OCI-LY3 (cell line): Measurements from ENCODE around the gene PAM16.

Experiments used
- H2AFZ ChIP-seq: fragments of 200-600, 300-600 bp; shearing (Covaris generic); 2 replicates; pipeline ENCODE4 v1.6.0; 2014; ENCODE audit warnings: antibody characterized with exemption, low read depth, low read length
- H3K27ac ChIP-seq: fragments of 200-600, 300-600 bp; sonication (generic); 2 replicates; pipeline ENCODE4 v1.5.1; 2014; ENCODE audit warnings: mild to moderate bottlenecking, low read length, moderate library complexity, mixed read lengths
- H3K27me3 ChIP-seq: fragments of 200-600, 300-600 bp; sonication (generic); 2 replicates; pipeline ENCODE4 v1.6.1; 2014; ENCODE audit warnings: low read depth, low read length, mixed read lengths
- H3K36me3 ChIP-seq: fragments of 200-600, 300-600 bp; sonication (generic); replicated peaks from 2 replicates; pipeline ENCODE3; 2014; ENCODE audit warnings: low read depth, low read length, mixed read lengths
- H3K4me1 ChIP-seq: fragments of 300-600, 200-600 bp; sonication (generic); 2 replicates; pipeline ENCODE4 v1.6.1; 2014; ENCODE audit warnings: low read length, mixed read lengths
- H3K4me2 ChIP-seq: fragments of 200-600, 300-600 bp; sonication (generic); 2 replicates; pipeline ENCODE4 v1.6.1; 2014; ENCODE audit warnings: low read length, mixed read lengths
- H3K4me3 ChIP-seq: fragments of 300-600, 200-600 bp; sonication (generic); 2 replicates; pipeline ENCODE4 v1.5.1; 2014; ENCODE audit warnings: antibody characterized with exemption, mild to moderate bottlenecking, low read length, moderate library complexity
- H3K79me2 ChIP-seq: fragments of 300-600, 200-600 bp; shearing (Covaris generic); 2 replicates; pipeline ENCODE4 v1.6.1; 2014; ENCODE audit warnings: mild to moderate bottlenecking, low read length, mixed read lengths
- H3K9ac ChIP-seq: fragments of 300-600, 200-600 bp; shearing (Covaris generic); 2 replicates; pipeline ENCODE4 v1.6.0; 2014; ENCODE audit warnings: mild to moderate bottlenecking, low read length, moderate library complexity
- H3K9me3 ChIP-seq: fragments of 200-600, 300-600 bp; shearing (Covaris generic); 2 replicates; pipeline ENCODE4 v1.6.1; 2014; ENCODE audit warnings: low read length, mixed read lengths; ENCODE audit not compliant: insufficient read depth
- H4K20me1 ChIP-seq: fragments of 200-600, 300-600 bp; sonication (generic); 2 replicates; pipeline ENCODE4 v1.6.1; 2016; ENCODE audit warnings: low read length, mixed read lengths; ENCODE audit not compliant: insufficient read depth
- EZH2phosphoT487 ChIP-seq: fragments of 200-600 bp; shearing (Covaris generic); IDR thresholded peaks from 2 replicates; pipeline ENCODE4 v1.6.1; 2018; ENCODE audit warnings: antibody characterized with exemption, mixed run types, low read depth
- TF ChIP-seq, protein P1 (sequence below): fragments of 200-600, 300-600 bp; sonication (generic); IDR thresholded peaks from 2 replicates; pipeline ENCODE4 v1.5.1; 2014; ENCODE audit warnings: antibody characterized with exemption, low read length, low read depth

The PAM16 gene

DNA sequence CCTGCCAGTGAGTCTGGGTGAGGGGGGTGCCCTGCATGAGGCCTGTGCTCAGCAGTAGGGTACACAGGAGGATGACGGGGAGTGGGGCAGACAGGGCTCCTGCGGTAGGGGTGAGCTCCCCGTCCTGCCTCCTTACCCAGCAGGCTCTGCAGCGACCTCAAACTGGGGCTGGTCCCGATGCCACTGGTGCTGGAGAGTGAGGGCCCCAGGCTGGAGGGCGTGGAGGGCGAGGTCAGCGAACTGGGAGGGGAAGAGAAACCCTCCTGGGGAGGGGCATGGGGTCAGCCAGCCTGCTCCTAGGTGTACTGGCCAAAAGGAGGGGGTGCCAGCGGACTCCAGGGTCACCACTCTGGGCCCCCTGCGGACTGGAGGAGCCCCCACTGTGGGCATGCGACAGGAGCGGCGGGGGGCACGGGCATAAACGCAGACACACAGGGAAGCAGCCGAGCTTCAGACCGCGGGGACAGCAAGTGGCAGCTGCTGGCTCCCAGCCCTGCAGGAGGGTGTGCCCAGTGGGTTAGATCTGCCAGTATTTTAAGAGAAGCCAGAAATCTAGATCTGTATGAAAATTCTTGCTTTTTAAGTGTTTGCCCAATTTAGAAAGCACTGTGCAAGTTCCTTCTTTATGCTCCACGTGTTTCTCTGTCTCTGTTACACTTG, 11.5 kb upstream of the PAM16 start:
- H3K4me3 ChIP-seq = no peak overlapping the region
- H3K36me3 ChIP-seq = peaks cover 4% of the 10 kb centered on the region
- no peaks in the 10 kb centered on the region for H3K4me1 ChIP-seq
- no peaks in the 10 kb centered on the region for H3K79me2 ChIP-seq
- no peak overlapping the region for H3K9ac ChIP-seq
- no peak for TF ChIP-seq EZH2phosphoT487
- TF ChIP-seq, protein P1, sequence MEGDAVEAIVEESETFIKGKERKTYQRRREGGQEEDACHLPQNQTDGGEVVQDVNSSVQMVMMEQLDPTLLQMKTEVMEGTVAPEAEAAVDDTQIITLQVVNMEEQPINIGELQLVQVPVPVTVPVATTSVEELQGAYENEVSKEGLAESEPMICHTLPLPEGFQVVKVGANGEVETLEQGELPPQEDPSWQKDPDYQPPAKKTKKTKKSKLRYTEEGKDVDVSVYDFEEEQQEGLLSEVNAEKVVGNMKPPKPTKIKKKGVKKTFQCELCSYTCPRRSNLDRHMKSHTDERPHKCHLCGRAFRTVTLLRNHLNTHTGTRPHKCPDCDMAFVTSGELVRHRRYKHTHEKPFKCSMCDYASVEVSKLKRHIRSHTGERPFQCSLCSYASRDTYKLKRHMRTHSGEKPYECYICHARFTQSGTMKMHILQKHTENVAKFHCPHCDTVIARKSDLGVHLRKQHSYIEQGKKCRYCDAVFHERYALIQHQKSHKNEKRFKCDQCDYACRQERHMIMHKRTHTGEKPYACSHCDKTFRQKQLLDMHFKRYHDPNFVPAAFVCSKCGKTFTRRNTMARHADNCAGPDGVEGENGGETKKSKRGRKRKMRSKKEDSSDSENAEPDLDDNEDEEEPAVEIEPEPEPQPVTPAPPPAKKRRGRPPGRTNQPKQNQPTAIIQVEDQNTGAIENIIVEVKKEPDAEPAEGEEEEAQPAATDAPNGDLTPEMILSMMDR = no peak
- no peaks in the 10 kb centered on the region for H3K9me3 ChIP-seq
- H3K27ac ChIP-seq = no peak overlapping the region
- H3K27me3 ChIP-seq = no peaks in the 10 kb centered on the region
- no peaks in the 10 kb centered on the region for H4K20me1 ChIP-seq
- H2AFZ ChIP-seq = no peak overlapping the region
- H3K4me2 ChIP-seq = no peak overlapping the region

DNA sequence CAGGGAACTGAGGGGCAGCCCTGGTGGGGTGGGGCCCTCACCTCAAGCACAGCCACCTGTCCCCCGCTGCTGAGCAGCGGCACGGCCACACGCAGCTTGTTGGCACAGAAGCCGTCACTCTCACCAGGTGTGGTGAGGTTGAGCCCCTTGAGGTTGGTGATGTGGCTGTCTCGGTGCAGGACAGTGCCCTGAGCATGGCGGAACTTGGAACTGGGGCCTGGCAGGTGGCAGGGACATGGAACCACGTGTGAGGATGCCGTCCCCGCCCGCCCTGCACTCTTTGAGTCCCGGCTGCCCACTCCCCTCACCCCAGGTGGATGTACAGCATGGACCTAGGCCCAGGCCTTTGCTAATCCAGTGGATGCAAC, 10.8 kb upstream of the PAM16 start:
- Histone ChIP-seq H2AFZ (no peak overlapping the region), H3K4me1 (no peaks in the 10 kb centered on the region), H3K9me3 (no peaks in the 10 kb centered on the region), H3K27ac (no peak overlapping the region), H3K79me2 (no peaks in the 10 kb centered on the region), H3K4me3 (no peak overlapping the region), H3K27me3 (no peaks in the 10 kb centered on the region), H4K20me1 (no peaks in the 10 kb centered on the region), H3K4me2 (no peak overlapping the region), H3K9ac (no peak overlapping the region), H3K36me3 (peaks cover 4% of the 10 kb centered on the region)
- no peak for TF ChIP-seq EZH2phosphoT487

DNA sequence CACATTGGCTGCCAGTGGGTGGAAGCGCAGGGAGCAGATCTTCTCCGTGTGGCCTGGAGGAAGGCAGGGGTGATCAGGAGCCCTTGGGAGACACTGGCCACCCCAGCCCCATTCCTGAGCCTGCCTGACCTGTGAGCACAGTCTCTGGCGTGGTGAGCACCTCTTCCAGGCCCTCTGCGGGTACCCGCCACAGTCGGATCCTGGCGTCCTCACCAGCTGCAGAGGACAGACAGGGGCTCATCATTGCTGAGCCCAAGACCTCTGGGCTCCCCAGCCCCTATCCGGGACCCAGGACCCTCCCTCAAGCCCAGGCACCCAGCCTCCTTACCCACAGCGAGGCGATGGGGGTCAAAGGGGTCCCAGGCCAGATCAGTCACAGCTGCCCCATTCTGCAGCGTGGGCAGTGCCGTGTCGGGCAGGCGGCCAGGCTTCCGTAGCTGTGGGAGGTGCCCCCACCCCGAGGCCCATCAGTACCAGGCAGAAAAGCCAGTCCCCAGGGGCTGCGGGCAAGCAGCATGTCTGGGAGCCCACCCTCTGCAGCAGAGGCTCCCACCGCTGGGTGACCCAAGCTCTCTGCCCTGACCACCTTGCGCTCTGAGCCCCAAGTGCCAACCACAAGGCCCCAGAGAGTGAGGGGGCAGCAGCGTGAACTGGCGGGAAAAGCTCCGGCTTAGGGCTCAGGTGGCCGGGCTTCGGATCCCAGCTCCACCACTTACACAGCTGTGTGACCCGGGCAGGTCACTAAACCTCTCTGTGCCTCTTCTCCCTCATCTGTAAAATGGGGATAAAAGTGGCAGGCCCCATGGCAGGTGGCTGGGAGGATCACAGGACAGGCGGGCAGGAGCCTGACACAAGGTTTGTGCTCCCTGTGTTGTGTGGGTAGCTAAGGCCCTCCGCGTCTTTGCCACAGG, 10.2 kb upstream of the PAM16 start:
- Histone ChIP-seq H3K4me3 (no peak overlapping the region), H2AFZ (no peak overlapping the region), H3K27ac (no peak overlapping the region), H4K20me1 (no peaks in the 10 kb centered on the region), H3K9ac (no peak overlapping the region), H3K79me2 (no peaks in the 10 kb centered on the region), H3K27me3 (no peaks in the 10 kb centered on the region), H3K4me2 (no peak overlapping the region), H3K9me3 (no peaks in the 10 kb centered on the region), H3K36me3 (peaks cover 4% of the 10 kb centered on the region), H3K4me1 (no peaks in the 10 kb centered on the region)
- TF ChIP-seq, protein P1 = no peak
- no peak for TF ChIP-seq EZH2phosphoT487

DNA sequence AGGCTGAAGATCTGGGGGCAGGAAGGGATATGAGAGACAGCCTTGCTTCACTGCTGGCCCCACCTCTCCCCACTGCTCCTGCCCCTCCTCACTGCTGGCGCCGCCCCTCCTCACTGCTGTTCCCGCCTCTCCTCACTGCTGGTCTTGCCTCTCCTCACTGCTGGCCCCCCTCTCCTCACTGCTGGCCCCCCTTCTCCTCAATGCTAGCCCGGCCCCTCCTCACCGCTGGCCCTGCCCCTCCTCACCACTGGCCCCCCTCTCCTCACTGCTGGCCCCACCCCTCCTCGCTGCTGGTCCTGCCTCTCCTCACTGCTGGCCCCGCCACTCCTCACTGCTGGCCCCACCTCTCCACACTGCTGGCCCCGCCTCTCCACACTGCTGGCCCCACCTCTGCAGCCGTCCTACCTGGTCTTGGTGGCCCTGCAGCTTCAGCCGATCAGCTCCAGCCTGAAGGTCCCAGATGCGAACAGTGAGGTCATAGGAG, 9.5 kb upstream of the PAM16 start:
- Histone ChIP-seq H3K9me3 (no peaks in the 10 kb centered on the region), H3K4me3 (no peak overlapping the region), H3K27me3 (no peaks in the 10 kb centered on the region), H3K27ac (no peak overlapping the region), H4K20me1 (no peaks in the 10 kb centered on the region), H3K9ac (no peak overlapping the region), H3K79me2 (no peaks in the 10 kb centered on the region), H3K4me1 (no peaks in the 10 kb centered on the region), H3K4me2 (no peak overlapping the region), H2AFZ (no peak overlapping the region), H3K36me3 (peaks cover 4% of the 10 kb centered on the region)
- TF ChIP-seq, protein P1 = no peak
- TF ChIP-seq EZH2phosphoT487 = no peak
